Eye (tissue), 1 donor: ENCODE measurements around the gene NUFIP2.
"Not testable (repeated sequence)": the region's sequence is repeated elsewhere in the genome, so short reads cannot be mapped to it uniquely, and the experiment has no call there.

ENCODE experiments used
- DNase-seq: peaks from one replicate; pipeline ENCODE4 v3.0.0-alpha.2; 2015

NUFIP2 gene

GRCh38 chr17:29237476-29238132 lies 56.3 kb downstream of the NUFIP2 start:
- DNase-seq, result no peak

- no peak for DNase-seq
Measured at GRCh38 chr17:29235904-29236303, 58.0 kb downstream of the NUFIP2 start.

GRCh38 chr17:29234972-29235371 lies 59.0 kb downstream of the NUFIP2 start:
- not testable (repeated sequence) for DNase-seq

- DNase-seq, result no peak
Measured at GRCh38 chr17:29233301-29233700, 60.6 kb downstream of the NUFIP2 start.

GRCh38 chr17:29225396-29225795 lies 68.6 kb downstream of the NUFIP2 start:
- DNase-seq, result no peak

GRCh38 chr17:29221338-29221737 lies 72.6 kb downstream of the NUFIP2 start:
- not testable (repeated sequence) for DNase-seq

GRCh38 chr17:29219378-29220047 lies 74.4 kb downstream of the NUFIP2 start:
- peak; percentile 94 for DNase-seq

GRCh38 chr17:29216856-29217255 lies 77.1 kb downstream of the NUFIP2 start:
- DNase-seq, result no peak

- no peak for DNase-seq
Measured at GRCh38 chr17:29216181-29216580, 77.8 kb downstream of the NUFIP2 start.

GRCh38 chr17:29215717-29216116 lies 78.2 kb downstream of the NUFIP2 start:
- DNase-seq, result no peak

GRCh38 chr17:29215174-29215573 lies 78.8 kb downstream of the NUFIP2 start:
- no peak for DNase-seq

- no peak for DNase-seq
Measured at GRCh38 chr17:29214215-29215146, 79.5 kb downstream of the NUFIP2 start.

GRCh38 chr17:29212681-29213121 lies 81.2 kb downstream of the NUFIP2 start:
- no peak for DNase-seq

- no peak for DNase-seq
Measured at GRCh38 chr17:29212094-29212631, 81.8 kb downstream of the NUFIP2 start.

GRCh38 chr17:29210879-29211278 lies 83.1 kb downstream of the NUFIP2 start:
- DNase-seq, result no peak

- no peak for DNase-seq
Measured at GRCh38 chr17:29209073-29209472, 84.9 kb downstream of the NUFIP2 start.

GRCh38 chr17:29207975-29208374 lies 86.0 kb downstream of the NUFIP2 start:
- no peak for DNase-seq
